GM19240 (cell line): ENCODE data around the gene BMP6.
A peak's percentile ranks its signal among the peaks of the same experiment; 100 is the strongest.

ENCODE experiments used
- DNase-seq: peaks from one replicate; pipeline ENCODE4 v3.0.0; 2011; ENCODE audit warnings: low spot score; ENCODE audit not compliant: insufficient read length

Gene BMP6

DNA sequence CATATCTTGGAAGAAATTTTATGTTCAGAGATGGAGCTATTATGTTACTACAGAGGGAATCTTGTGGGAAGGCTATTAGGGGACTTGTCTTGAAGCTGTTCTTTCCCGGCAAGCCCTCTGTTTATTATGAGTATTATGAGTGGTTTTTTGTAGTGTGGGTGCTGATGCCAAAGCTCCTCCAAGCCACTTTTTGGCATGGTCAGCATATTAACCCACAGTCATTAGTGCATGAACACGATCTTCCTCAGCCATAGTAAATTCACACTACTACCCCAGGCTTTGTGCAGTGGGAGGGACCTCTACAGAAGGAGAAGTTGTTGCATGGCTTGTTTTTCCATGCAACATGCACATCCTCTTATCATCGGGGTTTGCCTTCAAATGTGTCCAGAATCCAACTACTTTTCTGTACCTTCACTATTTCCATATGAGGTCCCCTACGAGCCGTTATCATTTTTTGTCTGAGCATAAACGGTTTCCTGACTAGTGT is 6.5 kb upstream of the BMP6 start:
- DNase-seq = no peak

DNA sequence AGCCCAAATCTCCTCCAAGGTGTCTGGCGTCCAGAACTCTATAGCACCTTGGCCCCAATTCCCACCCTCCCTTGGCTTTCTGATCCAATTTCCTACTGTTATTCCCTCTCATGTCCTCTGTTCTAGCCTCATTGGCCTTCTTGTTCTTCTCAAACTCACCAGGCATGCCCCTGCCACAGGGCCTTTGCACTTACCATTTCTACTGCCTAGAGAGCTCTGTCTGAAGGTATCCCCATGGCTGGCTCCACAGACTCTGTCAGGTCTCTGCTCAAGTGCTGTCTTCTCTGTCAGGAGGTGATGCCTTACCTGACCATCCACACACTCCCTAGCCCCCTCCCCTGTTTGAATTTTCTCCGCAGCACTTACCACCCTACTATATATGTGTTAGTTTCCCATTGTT is 5.6 kb upstream of the BMP6 start:
- DNase-seq = no peak

DNA sequence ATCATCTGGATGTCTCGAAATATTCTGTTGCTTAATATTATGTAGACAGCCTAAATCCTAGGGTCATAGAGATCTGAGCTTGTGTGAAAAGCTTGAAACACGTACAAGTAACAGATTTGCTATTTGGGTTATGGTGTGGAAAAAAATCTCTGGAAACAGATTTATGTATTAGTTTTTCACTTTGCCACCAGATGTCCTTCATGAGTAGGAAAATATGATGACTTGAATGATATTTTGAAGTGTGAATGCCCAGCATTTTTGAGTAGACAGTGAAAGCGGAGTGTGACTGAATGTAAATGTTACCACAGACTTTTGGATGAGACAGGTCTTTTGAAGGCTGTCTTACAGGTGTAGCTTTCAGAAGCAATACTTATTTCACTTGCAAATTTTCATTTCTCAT is 4.2 kb upstream of the BMP6 start:
- no peak for DNase-seq

DNA sequence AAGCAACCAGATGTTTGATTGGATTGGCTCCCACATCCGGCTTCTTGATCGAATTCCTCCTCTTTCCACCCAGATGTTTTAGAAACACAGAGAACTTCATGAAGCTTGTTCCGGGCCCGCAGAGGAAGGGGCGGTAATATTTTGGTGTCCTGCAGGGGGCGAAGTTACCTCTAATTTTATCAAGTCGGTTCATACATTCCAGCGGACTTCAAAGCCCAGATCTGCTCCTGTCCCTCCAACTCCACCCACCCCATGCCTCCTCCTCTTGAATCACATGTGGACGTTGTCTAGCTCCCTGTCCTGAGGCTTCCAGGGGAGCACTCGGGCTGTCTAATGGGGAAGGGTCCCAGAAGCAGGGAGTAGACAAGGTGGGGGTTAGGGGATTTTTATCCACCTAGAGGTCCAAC is 2.9 kb upstream of the BMP6 start:
- DNase-seq = peak; percentile 30

DNA sequence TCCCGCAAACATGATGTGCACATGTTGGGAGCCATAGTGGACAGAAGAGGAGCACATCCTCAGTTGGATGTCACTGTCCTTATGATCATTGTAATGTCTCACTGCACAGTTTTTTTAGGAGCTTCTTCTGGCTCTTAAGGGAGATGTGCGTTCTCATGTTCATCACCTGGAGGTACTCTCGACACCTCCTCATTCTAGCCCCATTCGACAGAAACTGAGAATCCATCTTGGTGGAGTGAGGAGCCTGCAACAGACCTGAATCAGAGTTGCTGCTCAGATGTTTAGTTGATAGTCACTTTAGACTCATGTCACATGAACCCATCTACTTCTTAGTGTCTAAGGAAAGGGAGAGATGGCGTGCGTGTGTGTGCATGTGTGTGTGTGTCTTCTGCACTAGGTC is 2.3 kb upstream of the BMP6 start:
- DNase-seq = no peak

DNA sequence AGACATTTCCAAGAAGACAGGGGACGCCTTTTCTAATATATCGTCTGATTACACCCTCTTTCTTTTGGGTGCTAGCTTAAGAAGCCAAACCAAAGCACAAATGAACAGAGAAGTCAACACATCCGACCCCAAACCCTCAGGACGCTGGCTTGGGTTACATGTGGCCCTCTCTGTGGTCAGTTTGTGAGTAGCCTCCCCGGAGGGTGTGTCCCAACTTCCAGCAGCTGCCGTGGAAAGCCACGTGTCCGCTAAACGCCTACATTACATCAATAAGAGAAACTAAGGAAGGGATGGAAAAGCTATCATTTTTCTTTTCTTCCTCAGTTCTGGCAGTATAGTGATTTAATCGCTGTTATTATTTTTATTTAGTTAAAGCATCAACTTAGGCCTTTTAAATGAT is 487 bp upstream of the BMP6 start:
- no peak for DNase-seq

DNA sequence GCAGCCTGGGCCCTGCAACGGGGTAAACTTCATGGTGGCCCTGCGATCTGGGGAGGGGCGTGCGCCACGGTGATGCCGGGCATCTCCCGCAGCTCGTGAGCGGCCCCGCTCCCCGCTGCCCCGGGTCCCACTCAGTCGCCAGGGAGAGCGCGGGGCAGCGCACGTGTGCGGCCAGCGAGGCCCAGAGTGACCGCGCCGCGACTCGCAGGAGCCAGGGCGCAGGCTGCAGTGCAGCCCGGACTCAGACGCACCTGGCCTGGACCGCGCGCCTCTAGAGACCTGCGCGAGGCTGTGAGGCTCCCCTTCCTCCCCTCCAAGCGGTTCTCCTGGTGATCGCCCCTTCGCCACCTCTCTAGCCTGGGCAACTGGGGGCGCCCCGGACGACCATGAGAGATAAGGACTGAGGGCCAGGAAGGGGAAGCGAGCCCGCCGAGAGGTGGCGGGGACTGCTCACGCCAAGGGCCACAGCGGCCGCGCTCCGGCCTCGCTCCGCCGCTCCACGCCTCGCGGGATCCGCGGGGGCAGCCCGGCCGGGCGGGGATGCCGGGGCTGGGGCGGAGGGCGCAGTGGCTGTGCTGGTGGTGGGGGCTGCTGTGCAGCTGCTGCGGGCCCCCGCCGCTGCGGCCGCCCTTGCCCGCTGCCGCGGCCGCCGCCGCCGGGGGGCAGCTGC is 652 bp downstream of the BMP6 start:
- no peak for DNase-seq

DNA sequence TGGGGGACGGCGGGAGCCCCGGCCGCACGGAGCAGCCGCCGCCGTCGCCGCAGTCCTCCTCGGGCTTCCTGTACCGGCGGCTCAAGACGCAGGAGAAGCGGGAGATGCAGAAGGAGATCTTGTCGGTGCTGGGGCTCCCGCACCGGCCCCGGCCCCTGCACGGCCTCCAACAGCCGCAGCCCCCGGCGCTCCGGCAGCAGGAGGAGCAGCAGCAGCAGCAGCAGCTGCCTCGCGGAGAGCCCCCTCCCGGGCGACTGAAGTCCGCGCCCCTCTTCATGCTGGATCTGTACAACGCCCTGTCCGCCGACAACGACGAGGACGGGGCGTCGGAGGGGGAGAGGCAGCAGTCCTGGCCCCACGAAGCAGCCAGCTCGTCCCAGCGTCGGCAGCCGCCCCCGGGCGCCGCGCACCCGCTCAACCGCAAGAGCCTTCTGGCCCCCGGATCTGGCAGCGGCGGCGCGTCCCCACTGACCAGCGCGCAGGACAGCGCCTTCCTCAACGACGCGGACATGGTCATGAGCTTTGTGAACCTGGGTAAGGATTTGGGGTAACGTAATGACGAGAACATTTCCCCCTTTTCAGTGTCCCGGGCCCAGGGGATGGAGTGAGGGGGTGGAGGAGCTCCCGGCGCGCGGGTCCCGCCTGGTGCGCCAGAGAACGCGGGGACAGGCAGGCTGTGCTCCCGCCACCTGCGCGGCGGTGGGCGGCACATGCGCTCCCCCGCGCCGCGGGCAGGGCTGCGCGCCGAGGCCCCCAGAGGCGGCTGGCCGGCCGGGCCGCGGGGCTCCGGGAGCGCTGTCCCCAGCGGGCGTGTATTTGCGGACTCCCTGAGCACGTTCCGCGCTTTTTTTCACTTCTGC is 1.4 kb downstream of the BMP6 start:
- DNase-seq = no peak

DNA sequence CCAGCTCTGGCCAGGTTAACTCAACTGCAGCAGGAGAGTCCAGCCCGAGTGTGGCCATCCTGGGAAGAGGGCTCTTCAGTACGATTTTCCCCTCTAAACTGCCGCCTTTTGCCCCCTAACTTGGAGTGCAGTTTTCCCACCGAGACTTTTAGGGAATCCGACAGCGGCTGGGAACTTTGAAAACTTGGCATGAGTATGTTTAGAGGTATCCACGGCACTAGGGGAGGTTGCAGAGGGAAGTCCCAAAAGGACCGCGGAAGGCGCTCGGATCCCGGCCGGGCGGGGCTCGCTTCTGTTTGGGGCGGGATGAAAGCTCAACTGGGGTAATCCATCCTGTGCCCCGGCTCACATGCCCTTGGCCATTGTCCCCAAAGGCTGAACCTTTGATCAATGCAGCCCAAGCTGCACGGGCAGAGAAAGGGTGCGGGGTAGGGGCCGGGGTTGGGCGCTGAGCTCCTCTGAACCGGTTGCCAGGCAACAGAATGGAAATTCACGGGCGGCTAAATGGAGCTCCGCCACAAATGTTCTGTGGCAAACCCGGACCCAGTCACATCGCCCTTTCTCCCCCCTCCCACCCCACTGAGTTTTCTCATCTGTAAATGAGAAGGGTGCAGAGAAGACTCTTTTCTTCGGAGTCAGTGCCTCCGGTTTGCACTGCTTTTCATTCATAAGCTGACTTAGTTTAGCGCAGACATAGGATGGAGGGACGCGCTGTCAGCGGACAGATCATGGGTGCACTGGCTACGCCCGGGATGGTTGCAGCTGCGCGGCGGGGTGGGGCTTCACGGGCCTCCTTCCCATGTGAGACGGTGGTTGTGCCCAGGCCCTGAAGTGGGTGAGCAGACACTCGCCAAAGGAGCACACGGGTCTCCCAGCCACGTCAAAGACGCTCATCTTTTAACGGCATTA is 2.3 kb downstream of the BMP6 start:
- no peak for DNase-seq

DNA sequence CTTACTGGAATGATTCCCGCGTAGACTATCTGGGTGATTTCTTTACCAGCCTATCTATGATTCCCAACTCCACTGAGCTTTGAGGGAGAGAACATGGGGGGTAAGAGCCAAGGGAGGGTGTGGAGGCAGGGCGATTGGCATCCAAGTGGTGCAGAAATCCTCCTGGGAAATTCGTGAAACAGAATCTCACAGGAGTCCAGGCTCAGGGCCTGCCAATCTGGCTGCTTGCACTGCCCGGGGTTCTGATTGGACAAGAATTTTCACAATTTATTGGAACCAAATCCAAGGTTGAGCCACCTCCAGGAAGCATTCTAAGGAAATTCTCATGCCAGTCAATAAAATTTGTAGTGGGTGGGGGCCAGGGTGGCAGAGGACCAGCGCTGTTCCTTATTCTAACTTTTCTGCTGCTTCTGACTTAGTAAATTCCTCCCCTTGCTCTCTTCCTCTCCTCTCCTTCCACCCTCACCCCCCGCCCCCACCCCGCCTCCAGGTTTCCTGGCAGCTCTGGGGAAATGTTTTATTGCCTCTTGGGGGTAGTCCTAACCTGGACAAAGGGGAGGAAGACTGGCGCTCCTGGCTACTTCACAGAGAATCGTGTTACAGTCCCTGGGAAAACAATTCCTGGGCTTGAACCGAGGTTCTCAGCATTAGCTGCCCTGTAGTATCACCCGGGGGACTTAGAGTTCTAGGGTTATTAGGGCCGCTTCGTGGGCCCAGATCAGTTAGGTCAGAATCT is 3.1 kb downstream of the BMP6 start:
- DNase-seq = no peak

DNA sequence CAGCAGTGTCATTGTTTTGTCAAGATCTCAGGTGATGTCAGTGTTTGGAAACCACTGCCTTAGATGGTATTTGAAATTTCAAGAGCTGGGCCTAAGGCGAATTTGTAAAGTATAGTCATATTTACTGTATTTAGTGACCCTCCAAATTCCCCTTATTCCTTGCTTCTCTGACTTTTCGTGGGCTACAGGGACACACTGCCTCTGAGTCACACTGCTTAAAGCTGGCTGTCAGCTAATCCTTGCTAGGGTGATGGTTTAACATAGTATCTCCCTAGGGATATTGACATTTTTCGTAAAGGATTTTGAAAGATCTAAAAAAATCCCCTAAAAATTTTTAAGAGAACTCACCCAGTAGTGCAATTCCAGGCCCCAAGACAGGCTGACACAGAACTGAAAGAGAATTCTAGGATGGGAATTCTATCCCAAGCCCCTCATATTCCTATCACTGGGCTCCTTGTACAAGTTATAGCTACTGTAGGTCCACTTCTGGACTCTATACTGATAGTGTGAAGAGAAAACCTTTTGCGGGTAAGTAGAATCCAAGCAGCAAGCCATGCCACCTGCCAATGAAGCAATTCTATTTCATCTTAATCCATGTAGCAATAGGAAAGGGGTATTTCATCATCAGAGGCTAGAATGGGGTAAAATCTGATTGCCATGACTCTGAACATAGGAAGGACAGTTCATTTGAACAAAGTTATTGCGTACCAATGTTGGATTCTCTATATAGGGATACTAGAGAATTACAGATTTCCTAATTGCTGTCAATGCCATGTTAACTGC is 4.3 kb downstream of the BMP6 start:
- no peak for DNase-seq

DNA sequence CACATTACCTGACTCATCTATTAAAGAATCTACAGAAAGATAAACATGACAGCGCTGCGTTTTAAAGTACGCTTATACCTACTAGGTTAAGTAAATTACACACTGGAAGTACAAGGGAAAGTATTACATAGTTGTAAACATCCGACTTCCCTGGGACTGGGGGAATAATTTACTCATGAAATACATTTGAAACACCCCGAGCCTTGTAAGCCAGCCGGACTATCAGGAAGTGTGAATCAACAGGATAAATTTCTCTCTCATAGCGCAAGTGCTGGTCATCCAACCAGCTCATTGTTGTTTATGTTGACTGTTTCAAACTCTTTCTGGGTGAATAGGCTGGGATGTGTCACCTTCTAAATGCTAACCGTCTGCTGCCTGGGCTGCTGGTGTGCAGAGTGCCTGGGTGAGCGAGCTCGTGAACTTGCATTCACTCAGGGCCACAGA is 4.9 kb downstream of the BMP6 start:
- no peak for DNase-seq

DNA sequence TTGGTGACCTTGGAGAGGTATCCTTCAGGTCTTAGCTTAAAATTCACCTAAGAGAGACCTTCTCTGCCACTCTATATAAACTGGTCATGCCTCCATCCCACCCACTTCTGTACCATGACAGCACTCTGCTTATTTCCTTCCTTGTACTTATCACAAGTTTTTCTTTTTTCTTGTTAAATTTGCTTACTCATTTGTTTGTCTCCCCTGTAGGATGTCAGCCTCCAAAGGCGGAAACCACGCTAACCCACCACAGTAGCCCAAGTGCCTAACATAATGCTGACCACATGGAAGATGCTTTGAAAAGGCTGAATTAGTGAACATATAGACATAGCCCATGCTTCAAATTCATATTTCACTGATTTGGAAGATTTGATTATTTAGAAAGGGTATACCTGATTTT is 5.4 kb downstream of the BMP6 start:
- no peak for DNase-seq

DNA sequence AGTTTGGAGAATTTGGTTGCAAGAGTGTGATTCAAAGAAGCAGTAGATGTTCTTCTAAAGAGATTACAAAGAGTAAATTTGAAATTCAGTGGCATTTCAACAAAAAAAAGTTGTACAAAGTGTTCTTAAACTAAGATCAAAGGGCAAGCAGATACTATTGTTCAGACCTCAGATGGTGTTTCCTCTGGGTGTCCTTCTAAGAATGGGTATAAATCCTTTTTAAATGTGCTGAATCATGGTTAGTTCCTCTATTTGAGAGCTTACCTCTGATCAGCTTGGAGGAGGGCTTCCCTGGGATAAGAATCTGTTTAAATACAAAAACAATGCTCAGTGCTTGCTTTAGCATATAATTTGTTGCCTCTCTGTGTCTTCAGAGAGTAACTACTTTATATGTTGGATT is 6.3 kb downstream of the BMP6 start:
- no peak for DNase-seq

DNA sequence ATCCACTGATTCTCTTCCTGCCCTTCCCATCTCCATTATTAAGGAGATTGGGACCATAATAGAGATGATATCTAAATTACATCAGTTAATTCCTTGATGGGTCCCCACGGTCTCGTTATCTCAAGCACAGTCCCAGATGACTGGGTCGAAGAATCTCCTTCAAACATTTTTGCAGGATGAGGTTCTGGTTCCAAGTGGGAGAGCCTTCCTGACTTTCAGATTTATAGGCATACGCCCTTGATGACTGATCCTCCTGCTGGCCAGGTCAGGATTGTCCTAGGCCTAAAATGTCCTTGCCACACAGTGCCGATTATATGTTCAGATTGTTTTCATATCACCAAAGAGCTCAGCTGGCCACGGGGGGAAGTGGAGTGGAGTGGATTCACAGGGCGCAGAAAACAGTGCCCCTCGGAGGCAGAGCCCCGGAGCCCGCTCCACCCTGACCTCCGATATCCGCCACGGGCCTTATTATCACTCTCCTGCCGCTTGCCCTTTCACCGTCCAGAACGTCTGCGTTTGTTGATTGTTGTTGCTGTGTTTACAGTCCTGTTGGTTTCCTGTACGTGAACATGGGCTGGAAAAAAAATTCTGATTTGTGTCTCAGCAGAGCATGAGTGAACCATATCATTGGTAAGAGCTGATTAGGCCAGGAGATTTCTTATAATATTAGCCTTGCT is 8.9 kb downstream of the BMP6 start:
- no peak for DNase-seq

DNA sequence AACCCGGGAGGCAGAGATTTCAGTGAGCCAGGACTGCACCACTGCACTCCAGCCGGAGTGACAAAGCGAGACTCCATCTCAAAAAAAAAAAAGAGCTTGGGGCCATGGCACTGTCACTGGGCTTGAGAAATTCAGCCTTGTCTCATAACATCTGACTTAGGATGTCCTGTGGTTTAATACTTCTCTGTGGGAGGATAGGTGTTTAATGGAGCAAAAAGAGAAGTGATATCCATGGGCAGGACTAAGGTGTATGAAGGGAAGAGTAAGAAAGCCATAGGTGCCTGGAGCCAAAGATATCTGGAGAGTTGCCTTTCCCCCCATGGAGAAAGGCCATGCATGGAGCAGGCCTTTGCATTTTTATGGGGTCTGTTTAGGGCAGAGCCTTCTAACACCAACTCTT is 11.2 kb downstream of the BMP6 start:
- DNase-seq = no peak

DNA sequence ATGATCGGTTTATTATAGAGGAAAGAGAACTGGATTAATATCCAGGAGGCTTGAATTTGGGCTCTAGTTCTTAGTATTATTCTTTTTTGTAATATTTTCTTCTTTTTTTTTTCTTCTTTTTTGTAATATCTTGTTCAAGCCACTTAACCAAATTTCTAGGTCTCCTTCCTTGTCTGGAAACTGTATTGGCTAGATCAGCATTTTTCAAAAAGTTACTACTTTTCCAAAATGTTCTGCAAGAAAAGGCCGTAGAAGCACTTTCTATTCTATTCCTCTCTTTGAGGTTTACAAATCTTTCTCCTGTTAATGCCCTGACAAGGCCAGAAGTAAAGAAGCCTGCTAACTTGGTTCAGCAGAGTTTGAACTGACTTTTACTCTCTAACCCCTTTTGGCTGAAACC is 12.0 kb downstream of the BMP6 start:
- no peak for DNase-seq

DNA sequence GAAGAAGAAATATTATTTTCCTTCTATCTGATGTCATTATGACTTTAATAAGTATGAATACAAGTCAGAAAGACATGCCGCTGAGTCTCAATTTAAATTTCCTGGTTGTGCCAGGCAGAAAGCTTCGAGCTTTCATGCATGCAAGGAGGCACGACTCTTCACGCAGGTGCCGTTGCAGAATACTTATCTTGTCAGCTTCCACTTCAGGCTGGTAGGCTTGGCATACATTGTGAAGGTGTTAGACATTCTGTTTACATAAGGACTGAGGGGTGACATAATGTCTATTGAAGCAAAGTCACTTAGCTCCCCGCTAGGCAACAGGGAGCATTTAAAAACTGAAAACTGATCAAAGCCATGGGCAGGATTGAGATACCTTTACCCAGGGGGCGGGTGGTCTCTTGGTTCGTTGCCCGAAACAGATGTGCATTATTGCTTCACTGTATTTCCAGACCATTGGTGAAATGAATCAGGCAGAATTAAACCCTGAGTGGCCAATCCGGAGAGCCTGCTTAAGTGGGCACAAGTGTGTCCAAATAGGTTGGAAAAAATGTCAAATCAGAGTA is 16.4 kb downstream of the BMP6 start:
- DNase-seq = no peak

DNA sequence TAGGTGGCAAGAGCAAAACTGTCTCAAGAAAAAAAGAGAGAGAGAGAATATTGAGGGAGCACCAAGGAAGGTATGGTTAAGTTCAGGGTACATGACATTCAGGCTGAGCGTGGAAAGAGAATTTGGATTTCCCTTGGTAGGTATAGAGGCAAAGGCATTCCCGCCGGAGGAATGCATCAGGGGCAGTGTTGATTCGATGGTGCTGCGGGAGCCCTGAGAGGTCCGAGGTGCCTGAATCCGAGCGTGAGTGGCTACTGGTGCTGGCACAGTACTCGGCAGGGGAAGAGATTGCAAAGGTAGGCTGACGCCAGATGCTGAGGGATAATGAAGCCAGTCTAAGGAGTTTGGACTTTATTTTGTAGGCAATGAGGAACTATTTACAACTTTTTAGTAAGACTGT is 20.0 kb downstream of the BMP6 start:
- no peak for DNase-seq
